OCI-LY7 (cell line): ENCODE results near the gene ADAMTSL3.
"Not testable (repeated sequence)": the region's sequence is repeated elsewhere in the genome, so short reads cannot be mapped to it uniquely, and the experiment has no call there.

Experiments used
- EZH2phosphoT487 ChIP-seq: fragments of 200-600 bp; sonication (generic); IDR thresholded peaks from 2 replicates; pipeline ENCODE4 v1.6.1; 2018; ENCODE audit warnings: low read depth, borderline replicate concordance, mild to moderate bottlenecking, mixed run types, antibody characterized with exemption, low read length, moderate library complexity, mixed read lengths
- TF ChIP-seq, protein P1 (sequence below): fragments of 200-600 bp; sonication (generic); conservative IDR thresholded peaks from 2 replicates; pipeline ENCODE4 v1.5.1; 2014; ENCODE audit warnings: mild to moderate bottlenecking, antibody characterized with exemption, low read length, moderate library complexity, mixed read lengths

DNA sequence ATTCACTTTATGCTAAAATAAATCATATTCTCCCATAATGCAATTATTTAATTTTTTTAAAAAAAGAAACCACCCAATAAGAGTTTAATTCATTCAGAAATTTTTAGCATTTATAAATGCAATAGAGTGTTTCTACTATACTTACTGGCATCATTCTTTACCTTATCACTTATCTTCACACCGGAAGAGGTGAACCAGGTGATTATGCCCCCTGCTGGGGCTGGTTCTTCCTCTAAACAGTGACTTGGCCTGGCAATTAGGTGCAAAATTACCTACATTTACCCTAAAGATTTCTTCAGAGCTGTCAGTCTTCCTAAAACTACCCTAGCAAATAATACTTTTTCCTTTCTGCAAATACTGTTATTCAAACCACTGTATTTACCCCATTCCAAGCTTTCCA, 397.2 kb downstream of the ADAMTSL3 start:
- TF ChIP-seq, protein P1, sequence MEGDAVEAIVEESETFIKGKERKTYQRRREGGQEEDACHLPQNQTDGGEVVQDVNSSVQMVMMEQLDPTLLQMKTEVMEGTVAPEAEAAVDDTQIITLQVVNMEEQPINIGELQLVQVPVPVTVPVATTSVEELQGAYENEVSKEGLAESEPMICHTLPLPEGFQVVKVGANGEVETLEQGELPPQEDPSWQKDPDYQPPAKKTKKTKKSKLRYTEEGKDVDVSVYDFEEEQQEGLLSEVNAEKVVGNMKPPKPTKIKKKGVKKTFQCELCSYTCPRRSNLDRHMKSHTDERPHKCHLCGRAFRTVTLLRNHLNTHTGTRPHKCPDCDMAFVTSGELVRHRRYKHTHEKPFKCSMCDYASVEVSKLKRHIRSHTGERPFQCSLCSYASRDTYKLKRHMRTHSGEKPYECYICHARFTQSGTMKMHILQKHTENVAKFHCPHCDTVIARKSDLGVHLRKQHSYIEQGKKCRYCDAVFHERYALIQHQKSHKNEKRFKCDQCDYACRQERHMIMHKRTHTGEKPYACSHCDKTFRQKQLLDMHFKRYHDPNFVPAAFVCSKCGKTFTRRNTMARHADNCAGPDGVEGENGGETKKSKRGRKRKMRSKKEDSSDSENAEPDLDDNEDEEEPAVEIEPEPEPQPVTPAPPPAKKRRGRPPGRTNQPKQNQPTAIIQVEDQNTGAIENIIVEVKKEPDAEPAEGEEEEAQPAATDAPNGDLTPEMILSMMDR, result not testable (repeated sequence)
- not testable (repeated sequence) for TF ChIP-seq EZH2phosphoT487
